GM15510 (cell line): ENCODE results near the gene ZNF850.

Experiments
- POLR2A ChIP-seq: IDR thresholded peaks from 3 replicates; pipeline ENCODE4 v1.6.1; 2011; ENCODE audit warnings: borderline replicate concordance; ENCODE audit not compliant: insufficient read length; ENCODE audit errors: extremely low read depth

Gene ZNF850

DNA sequence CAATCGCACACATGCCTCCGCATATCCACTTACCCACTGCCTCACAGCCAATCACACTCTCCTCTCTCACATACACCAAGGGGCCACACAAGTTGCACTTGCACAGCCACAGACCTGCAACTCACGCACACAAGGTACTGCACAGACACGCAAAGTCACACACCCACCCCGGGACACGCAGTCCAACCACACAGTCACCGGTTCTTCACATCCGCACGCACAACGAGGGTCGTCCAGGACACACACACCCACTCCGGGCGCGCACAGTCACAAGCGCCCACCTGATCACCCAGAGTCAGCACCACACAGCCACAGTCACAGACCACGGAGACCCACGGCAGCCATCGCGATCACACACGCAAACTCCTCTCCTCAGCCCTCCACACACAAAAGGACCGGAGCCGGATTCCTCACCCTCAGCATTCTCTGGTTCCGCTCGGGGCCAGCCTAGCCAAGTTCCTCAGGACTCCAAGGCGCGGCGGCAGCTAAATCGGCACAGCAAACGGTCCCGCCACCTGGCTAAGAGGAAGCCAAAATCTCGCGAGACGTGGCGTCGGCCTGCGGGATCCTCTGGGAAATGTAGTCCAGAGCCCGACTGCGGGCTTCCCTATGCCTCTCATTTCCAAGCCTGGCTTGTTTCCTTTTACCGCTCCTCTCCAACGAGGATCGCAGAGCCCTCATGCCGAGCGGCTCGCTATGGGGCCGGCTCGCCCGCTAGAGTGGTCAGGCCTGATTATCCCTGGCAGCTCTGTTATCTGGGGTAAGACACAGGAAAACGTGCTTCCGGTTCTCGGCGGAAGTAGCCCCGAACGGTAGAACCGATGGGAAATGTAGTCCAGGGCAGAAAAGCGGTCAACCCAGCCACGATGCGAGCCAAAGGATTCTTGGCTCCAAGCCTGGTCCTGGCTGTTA, at the start of gene ZNF850:
TSS of gene ZNF850 (minus strand) at position 497 of the 912 bp plus-strand sequence. CDS start 10,201 bp downstream, outside the sequence.
- peak; percentile 53 for TF ChIP-seq POLR2A

DNA sequence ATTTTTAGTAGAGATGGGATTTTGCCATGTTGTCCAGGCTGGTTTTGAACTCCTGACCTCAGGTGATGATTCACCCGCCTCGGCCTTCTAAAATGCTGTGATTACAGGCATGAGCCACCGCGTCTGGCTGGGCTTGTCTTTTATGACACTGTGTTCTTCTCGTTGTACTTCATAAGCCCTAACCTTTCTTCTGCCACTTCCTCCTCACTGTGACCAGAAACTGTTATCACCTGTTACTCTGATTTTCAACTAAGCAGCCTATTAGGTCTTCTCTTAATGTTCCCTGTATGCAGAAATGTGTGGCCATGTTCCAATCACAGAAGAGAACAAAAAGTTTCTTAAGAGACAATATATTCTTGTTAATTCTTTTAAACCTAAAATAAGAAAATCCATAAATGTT, 49.2 kb upstream of the ZNF850 start:
- TF ChIP-seq POLR2A, result no peak

DNA sequence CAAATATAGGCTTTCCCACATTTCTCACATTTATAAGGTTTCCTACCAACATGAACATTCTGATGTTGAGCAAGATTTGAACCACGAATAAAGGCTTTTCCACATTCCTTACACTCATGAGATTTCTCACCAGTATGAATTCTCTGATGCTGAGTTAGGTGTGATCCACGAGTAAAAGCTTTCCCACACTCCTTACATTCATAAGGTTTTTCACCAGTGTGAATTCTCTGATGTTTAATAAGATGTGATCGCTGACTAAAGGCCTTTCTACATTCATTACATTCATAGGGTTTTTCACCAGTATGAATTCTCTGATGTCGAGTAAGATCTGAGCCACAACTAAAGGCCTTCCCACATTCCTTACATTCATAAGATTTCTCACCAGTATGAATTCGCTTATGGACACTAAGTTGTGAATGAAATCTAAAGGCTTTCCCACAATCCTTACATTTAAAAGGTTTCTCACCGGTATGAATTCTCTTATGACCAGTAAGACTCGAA, 46.6 kb upstream of the ZNF850 start:
- no peak for TF ChIP-seq POLR2A

DNA sequence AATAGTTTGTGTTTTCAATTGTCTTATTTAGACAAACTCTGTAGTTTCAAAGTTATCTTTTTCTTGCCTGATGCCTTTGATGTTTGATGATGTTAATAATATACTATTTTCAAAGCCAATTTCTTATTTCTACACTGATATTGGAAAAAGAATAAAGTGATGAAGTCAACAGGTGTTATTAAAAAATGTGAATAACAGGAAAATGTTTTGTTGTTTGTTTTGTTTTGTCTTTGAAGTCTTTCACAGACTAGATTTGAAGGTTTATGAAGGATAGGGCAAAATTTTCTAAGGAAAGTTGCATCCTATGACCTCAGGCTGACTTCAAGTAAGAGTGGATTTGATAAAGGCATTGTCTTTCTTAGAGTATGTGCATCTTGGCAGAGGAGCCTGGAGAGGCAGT, 34.4 kb upstream of the ZNF850 start:
- no peak for TF ChIP-seq POLR2A

DNA sequence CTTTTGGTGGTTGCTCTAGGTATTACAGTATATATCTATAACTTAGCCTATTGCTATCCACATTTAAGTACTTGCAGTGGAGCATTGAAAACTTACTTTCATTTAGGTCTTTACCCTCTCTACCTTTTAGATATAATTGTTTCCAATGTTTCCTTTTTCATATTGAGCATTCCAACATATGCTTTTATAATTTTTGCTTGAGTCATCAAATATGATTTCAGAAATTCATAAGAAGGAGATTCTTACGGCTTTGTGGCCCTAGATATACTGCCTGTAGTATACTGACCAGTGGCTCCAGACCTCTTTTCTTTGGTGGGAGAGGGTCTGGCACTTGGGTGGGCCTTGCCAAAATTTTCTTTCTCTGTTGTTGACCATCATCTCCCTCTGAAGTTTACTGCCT, 32.8 kb upstream of the ZNF850 start:
- no peak for TF ChIP-seq POLR2A

DNA sequence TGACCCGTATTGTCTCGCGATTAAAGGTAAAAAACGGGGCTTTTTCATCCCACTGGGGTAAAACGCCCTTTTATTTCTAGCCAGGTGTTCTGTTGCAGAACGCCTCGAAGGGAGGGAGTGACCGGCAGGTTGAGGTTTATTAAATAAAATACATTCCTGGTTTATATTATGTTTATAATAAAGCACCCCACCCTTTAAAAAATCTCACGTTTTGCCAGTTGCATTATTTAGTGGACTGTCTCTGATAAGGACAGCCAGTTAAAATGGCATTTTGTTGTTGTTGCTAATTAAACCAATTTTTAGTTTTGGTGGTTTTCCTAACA, 25.1 kb upstream of the ZNF850 start:
- TF ChIP-seq POLR2A, result no peak

DNA sequence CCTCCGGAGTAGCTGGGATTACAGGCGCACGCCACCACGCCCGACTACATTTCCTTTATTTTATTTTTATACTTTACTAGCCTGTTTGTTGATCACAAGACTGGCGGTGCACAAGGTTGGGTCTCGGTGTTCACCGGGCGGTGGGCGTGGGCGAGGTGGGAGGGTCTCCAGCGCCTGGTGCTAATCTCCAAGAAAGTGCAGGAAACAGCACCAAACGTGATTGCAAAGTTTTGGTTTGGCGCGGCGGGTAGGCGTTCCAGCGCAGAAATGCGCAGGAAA, 24.0 kb upstream of the ZNF850 start:
- TF ChIP-seq POLR2A, result no peak

DNA sequence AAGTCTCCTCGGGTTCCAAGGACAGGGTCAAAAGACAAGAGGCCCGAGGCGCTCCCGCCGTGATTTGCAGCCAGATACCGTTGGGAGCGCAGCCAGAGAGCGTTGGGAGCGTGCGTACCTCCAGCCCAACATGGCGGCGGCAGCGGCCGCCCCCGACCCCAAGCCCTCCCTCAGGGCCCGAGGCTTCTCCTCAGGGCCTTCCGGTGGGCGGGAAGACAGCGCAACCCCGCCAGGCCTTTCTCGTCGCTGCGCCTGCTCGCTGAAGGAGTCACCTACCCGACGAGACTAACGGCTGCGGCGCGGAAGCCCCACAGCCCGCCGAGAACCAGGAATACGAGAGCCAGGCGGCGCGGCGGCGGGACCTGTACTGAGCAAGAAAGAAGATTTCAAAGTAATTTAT, 3.2 kb upstream of the ZNF850 start:
- TF ChIP-seq POLR2A, result no peak

DNA sequence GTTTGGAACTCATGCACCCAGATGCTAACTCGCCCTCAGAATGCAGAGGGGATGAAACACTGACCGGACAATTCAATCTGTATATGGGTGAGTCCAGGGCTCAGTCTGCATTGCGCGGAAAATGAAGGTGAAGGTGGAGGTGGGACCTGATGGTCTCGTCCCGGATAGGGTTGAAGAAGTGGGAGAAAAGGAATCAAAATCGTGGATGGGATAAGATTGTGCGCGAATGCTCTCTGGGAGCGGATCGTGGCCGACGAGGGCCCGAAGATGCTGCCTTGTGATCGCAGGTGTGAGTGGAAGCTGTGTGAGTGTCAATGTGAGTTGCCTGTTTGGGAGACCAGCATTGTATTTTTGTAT, 594 bp upstream of the ZNF850 start:
- TF ChIP-seq POLR2A, result no peak

DNA sequence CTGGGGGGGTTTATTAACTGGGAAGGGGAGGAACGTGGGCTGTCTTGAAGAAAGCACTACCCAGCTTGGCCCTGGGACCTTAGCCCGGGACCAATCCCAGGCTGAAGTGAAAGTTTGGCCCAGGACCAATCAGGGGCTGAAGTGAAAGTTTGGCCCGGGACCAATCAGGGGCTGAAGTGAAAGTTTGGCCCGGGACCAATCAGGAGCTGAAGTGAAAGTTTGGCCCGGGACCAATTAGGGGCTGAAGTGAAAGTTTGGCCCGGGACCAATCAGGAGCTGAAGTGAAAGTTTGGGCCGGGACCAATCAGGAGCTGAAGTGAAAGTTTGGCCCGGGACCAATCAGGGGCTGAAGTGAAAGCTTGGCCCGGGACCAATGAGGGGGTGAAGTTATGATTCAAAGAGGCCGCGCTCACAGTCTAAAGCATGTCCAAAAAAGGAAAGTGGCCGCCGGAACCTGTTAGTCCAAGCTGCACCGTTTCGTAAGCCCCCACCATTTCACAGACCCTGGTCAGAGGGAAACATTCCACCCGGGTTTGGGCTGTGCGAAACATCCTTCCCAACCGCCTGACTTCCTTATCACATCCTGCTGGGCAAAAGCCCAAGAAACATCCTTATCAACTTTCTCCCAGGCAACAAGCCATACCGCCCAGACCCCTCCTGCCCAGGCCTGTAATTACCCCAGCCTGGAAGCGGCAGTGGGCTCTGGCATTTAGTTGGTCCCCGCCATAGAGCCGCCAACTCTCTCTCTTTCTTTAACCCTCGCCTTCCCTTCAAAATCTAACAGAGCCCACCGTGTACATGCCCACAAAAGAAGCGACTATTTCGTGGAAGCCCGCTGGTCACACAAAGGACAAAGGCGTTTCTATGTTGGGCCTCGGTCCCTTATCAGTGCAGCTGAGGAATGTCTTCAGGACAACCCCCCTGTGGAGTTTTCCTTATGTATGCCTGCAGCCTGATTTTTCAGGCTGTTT, 1.1 kb downstream of the ZNF850 start:
- TF ChIP-seq POLR2A, result peak; percentile 34

DNA sequence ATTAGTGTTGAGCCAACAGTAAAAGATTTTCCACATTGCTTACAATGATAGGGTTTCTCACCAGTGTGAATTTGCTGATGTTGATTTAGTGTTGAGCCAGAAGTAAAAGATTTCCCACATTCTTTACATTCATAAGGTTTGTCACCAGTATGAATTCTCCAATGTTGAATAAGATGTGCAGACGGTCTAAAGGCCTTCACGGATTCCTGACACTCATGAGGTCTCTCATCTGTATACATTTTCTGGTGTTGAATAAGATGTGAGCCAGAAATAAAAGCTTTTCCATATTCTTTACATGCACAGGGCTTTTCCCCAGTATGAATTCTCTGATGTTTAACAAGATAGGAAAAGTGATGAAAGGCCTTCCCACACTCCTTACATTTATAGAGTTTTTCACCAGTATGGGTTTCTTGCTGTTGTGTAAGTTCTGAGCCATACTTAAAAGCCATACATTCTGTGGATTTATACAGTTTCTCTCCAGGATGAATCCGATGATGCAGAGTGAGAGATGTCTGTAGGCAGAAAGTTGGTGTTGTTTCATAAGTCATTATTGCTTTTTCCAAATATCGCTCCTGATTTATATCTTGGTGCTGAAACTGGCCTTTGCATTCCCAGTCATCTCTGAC, 22.4 kb downstream of the ZNF850 start:
- TF ChIP-seq POLR2A, result no peak

DNA sequence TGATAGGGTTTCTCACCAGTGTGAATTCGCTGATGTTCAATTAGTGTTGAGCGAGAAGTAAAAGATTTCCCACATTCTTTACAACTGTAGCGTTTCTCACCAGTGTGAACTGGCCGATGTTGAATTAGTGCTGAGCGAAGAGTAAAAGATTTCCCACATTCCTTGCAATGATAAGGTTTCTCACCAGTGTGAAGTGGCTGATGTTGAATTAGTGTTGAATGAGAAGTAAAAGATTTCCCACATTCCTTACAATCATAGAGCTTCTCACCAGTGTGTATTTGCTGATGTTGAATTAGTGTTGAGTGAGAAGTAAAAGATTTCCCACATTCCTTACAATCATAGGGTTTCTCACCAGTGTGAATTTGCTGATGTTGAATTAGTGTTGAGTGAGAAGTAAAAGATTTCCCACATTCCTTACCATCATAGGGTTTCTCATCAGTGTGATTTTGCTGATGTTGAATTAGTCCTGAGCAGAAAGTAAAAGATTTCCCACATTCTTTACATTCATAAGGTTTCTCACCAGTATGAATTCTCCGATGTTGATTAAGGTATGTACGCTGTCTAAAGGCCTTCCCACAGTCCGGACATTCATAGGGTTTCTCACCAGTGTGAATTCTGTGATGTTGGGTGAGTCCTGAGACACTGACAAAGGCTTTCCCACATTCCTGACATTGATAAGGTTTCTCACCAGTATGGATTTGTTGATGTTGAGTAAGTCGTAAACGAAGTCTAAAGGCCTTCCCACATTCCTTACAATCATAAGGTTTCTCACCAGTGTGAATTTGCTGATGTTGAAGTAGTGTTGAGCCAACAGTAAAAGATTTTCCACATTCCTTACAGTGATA, 24.0 kb downstream of the ZNF850 start:
- TF ChIP-seq POLR2A, result no peak

DNA sequence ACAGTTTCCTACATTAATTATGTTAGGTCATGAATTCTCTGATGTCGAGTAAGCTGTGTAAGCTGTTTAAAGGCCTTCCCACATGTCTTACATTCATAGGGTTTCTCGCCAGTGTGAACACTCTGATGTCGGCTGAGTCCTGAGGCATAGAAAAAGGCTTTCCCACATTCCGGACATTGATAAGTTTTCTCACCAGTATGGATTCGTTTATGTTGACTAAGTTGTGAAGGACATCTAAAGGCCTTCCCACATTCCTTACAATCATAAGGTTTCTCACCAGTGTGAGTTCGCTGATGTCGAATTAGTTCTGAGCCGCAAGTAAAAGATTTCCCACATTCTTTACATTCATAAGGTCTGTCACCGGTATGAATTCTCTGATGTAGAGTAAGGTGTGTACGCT, 24.9 kb downstream of the ZNF850 start:
- TF ChIP-seq POLR2A, result no peak

DNA sequence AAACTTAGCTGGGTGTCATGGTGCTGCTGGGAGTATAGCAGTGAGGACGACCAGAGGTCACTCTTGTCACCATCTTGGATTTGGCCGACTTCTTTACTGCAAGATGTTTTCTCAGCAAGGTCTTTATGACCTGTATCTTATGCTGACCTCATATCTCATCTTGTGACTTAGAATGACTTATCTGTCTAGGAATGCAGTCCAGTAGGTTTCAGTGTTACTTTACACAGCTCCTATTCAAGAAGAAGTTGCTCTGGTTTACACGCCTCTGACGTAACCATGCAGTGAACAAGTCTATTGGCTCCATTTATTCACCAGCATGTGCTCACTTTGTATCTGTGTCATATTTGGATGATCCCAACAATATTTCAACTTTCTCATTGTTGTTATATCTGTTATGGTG, 26.7 kb downstream of the ZNF850 start:
- TF ChIP-seq POLR2A, result no peak
